H1 (cell line): ENCODE results near the gene GNAT2. TPM values are rescaled to one million over a fixed set of nuclear protein-coding genes. Genes with fewer than 3 reads are reported as not detected.
A peak's percentile ranks its signal among the peaks of the same experiment; 100 is the strongest.

Source experiments
- KDM4A ChIP-seq: IDR thresholded peaks from one replicate; pipeline ENCODE4 v1.7.1; 2012; ENCODE audit warnings: low read depth, mild to moderate bottlenecking, moderate library complexity, low read length, inconsistent platforms; ENCODE audit not compliant: severe bottlenecking
- polyA plus RNA-seq, 7 experiments: library from polyadenylated mRNA; depleted of rRNA in 3 of 7; stranded (reverse) in 5 of 7; unstranded in 2 of 7; fragments of >200 nt in 5 of 7; fragments of 200-250 nt in 2 of 7; gene quantifications; 1 replicate in 5 of 7; 2 replicates in 1 of 7; 4 replicates in 1 of 7; pipeline versions ENCODE4 v1.2.1 to v1.2.3, GENCODE V29; 2011 to 2013; ENCODE audit warnings: missing spikeins in 2 of 7, mixed read lengths in 2 of 7
- total RNA-seq: library from RNA; stranded (reverse); fragmentation: NEBNext Ultra II Directional; extraction: Animal tissue kit (Norgen Biotek cat#: 25700); gene quantifications from 2 replicates; pipeline ENCODE4 v1.2.1, GENCODE V29; 2021

Gene GNAT2
- total and polyA plus RNA-seq, 2 of the 8 experiments (the other 6 are each of a cell fraction or from before 2014, with no cell fraction given): 0.05 TPM; not detected in 1

DNA sequence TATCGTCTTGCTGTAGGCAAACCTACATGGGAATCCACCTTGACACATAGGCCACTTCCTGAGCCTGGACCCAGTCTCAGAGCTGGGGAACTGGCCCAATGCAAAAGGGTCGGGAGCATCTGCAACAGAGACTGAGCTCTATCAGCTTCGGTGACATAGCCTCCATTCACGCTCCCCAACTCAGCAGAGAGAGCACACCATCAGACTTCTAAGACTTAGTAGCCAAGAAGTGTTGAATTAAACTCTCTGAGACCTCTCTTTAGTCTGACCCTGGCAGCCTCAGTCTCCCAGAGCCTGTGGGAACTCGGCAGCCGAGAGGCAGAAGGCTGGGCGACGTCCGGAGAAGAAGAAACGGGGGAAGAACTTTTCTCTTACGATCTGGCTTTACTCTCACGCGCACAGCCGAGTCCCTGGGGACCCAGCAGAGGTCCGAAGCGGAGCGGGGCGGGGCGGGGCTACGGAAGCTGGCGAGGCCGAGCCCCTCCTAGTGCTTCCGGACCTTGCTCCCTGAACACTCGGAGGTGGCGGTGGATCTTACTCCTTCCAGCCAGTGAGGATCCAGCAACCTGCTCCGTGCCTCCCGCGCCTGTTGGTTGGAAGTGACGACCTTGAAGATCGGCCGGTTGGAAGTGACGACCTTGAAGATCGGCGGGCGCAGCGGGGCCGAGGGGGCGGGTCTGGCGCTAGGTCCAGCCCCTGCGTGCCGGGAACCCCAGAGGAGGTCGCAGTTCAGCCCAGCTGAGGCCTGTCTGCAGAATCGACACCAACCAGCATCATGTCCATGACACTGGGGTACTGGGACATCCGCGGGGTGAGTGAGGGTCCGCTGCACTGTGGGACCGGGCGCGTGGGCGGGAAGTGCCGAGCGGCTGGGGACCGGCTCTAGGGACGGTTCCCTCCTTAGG, 36.5 kb upstream of the GNAT2 start, which contains the start of gene GSTM4 (continued):
- peak; percentile 92 for TF ChIP-seq KDM4A
